ENCODE data around the gene IL17RC. TPM values are rescaled to one million over a fixed set of nuclear protein-coding genes. Genes with fewer than 3 reads are reported as not detected.
"Not testable (repeated sequence)": the region's sequence is repeated elsewhere in the genome, so short reads cannot be mapped to it uniquely, and the experiment has no call there.

Gene IL17RC
- polyA plus RNA-seq, 3 donors = 20.7 to 71.8 (median 41.2) TPM

DNA sequence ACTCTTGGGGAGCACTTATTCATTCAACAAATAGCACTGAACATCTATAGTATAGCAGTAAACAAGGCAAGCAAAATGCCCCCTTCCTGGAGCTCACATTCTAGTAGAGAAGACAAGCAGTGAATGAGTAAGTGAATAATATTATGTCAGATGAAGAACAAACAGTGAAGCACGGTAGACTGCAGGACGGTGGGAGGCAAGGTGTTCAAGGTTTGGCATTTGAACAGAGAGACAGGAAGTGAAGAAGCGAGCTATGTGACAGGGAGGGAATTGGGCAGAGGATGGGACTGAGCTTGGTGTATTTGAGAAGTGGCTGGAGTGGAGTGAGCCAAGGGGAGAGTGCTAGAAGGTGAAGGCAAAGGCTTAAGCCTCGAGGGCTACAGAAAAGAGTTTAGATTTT lies 18.1 kb downstream of the IL17RC start:
- H3K27ac ChIP-seq (ENCODE audit: low read depth, low read length) = no peak overlapping the region
- 54 to 65% (median 61%) methylated on average over 4 of the region's 4 CpGs for WGBS, 3 donors

DNA sequence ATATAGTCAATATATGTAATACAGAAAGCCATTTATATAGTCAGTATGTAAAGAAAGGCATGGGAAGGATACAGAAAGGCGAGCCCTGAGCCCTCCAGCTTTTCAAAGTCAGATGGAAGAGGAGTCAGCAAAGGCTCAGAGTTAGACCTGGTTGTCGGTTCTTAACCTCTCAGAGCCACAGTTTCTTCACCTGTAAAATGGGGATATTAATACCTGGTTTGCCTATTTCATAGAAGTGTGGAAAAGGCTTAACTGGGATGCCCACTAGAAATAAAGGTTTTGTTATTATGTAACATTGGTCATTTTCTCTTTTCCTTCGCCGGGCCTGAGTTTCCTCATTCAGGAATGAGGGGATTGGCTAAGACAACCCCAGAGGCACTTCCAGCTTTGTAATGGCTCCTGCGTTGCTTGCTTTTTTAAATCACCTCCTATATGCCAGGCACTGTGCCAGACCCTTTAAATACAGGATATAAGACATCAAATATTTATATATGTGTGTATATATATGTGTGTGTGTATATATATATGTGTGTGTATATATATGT lies 19.1 kb downstream of the IL17RC start:
- WGBS, 3 donors = 71 to 92% (median 74%) methylated on average over 5 of the region's 5 CpGs
- H3K27ac ChIP-seq (ENCODE audit: low read depth, low read length) = no peak overlapping the region

DNA sequence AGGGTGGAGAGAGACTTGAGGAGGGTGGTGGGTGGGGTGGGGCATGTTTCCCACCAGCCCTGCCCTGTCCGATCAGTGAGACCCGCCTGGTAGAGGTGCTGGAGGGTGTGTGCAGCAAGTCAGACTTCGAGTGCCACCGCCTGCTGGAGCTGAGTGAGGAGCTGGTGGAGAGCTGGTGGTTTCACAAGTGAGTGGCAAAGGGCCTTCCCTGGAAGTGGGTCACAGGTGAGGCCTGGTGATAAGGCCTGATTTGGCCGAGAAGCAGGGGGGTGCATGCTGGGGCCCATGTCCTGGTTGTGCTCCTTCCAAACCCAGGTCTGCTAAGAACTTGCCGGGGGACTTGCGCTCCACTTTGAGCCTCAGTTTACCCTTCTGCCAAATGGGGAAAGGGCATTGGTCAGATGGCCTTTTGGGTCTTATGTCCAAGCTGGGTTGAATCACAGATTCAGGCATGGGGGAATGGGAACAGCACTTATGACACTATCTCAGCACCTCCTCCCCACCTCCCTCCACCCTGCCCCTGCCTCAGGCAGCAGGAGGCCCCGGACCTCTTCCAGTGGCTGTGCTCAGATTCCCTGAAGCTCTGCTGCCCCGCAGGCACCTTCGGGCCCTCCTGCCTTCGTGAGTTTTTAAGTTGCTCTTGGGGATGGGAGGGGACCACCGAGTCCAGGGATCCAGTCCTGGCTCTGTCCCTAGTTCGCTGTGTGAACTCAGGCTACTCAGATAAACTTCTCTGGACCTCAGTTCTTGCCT lies 20.8 kb downstream of the IL17RC start:
- no peak overlapping the region for H3K27ac ChIP-seq (ENCODE audit: low read depth, low read length)
- 86 to 96% (median 91%) methylated on average over 13 of the region's 13 CpGs for WGBS, 3 donors

DNA sequence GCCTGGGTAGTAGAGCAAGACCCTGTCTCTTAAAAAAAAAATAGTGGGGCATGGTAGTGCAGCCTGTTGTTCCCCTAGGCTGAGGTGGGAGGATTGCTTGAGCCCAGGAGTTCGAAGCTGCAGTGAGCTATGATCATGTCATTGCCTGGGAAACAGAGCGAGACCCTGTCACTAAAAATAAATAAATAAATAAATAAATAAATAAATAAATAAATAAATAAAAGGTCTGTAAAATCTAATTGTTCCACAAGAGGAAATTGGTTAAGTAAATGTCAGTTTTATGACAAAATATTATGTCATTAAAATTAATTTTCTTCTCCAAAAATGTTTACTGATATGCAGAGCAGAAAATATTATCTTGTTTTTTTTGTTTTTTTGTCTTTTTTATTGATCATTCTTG lies 22.1 kb downstream of the IL17RC start:
- H3K27ac ChIP-seq (ENCODE audit: low read depth, low read length) = no peak overlapping the region
- 93 to 97% (median 96%) methylated on average over 2 of the region's 2 CpGs for WGBS, 3 donors

DNA sequence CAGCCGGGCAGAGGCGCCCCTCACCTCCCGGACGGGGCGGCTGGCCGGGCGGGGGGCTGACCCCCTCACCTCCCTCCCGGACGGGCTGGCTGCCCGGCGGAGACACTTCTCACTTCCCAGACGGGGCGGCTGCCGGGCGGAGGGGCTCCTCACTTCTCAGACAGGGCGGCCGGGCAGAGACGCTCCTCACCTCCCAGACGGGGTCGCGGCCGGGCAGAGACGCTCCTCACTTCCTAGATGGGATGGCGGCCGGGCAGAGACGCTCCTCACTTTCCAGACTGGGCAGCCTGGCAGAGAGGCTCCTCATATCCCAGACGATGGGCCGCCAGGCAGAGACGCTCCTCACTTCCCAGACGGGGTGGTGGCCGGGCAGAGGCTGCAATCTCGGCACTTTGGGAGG lies 23.0 kb downstream of the IL17RC start:
- 85 to 97% (median 92%) methylated on average over 20 to 30 of the region's 32 CpGs for WGBS, 3 donors
- H3K27ac ChIP-seq (ENCODE audit: low read depth, low read length) = not testable (repeated sequence)

DNA sequence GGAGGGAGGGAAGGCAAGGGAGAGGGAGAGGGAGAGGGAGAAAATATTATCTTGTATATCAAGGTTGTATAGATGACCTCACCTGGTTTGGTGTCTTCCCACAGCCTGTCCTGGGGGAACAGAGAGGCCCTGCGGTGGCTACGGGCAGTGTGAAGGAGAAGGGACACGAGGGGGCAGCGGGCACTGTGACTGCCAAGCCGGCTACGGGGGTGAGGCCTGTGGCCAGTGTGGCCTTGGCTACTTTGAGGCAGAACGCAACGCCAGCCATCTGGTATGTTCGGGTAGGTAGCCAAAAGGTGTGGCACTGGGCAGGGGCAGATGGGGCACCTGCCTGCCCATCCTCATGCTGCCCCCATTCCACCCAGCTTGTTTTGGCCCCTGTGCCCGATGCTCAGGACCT lies 23.8 kb downstream of the IL17RC start:
- H3K27ac ChIP-seq (ENCODE audit: low read depth, low read length) = no peak overlapping the region
- WGBS, 3 donors = 94 to 97% (median 96%) methylated on average over 10 of the region's 10 CpGs

DNA sequence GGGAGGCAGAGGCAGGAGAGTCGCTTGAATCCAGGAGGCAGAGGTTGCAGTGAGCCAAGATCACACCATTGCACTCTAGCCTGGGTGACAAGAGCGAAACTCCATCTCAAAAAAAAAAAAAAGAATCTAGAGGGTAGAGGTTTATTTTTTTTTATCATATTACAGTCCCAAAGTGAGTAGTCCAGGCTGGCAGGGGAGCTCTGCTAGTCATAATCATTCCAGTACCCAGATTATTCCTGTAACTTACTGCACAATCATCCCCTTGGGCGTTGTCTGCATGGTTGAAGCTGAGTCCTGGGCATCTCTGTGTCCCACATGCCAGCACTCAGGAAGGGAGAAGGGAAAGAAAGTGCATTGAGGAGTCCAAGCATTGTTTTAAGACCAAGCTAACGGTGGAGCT lies 25.3 kb downstream of the IL17RC start:
- H3K27ac ChIP-seq (ENCODE audit: low read depth, low read length) = no peak overlapping the region
- WGBS, 3 donors = 81 to 88% (median 85%) methylated on average over 4 of the region's 4 CpGs

DNA sequence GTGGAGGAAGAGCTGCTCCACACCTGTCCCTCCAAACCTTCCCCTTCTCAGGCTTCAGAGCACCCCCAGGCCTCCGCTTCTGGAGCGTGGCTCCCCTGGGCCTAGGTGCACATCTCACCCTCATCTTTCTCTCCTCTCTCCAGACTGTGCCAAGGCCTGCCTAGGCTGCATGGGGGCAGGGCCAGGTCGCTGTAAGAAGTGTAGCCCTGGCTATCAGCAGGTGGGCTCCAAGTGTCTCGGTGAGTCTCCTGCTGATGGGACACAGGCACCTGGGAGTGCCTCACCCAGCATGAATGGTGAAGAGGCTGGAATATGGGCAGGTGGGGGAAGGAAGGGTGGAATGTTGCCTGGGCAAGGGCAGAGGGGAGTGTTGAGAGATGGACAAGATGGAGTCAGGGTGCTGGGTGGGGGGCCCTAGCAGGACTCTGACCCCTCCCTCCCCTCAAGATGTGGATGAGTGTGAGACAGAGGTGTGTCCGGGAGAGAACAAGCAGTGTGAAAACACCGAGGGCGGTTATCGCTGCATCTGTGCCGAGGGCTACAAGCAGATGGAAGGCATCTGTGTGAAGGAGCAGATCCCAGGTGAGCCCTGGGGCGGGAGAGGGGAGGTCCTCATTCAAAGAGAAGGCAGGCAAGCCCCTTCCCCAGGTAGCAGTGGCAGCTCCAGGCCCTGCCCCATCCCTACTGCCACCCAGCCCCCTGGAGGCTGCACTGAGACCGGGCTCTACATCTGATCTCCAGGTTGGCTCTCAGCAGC lies 26.2 kb downstream of the IL17RC start:
- H3K27ac ChIP-seq (ENCODE audit: low read depth, low read length) = no peak overlapping the region
- 90 to 92% (median 91%) methylated on average over 10 to 11 of the region's 11 CpGs for WGBS, 3 donors

DNA sequence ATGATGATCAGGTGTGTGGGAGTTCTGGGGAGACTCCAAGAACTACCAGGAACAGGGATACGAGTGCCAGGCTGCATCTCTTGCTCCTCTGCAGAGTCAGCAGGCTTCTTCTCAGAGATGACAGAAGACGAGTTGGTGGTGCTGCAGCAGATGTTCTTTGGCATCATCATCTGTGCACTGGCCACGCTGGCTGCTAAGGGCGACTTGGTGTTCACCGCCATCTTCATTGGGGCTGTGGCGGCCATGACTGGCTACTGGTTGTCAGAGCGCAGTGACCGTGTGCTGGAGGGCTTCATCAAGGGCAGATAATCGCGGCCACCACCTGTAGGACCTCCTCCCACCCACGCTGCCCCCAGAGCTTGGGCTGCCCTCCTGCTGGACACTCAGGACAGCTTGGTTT lies 27.4 kb downstream of the IL17RC start:
- WGBS, 3 donors = 93 to 95% (median 94%) methylated on average over 11 of the region's 11 CpGs
- H3K27ac ChIP-seq (ENCODE audit: low read depth, low read length) = no peak overlapping the region

DNA sequence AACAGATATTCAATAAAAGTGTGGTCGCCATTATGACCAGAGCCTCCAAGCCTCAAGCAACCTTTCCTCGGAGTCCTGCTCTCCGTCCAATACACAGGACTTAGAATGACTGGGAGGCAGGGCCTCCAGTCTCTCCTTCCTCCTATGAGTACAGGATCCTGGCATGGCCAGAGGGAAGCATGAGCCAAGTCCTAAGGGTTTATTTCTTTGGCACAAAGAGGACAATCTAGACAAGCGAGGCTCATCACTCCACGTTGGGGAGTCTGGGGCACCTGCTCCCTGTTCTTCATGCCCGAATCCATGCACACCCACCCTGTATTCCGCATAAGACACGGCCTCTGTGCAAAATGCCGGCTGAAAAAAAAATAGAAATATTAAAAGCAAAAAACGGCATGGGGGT lies 28.5 kb downstream of the IL17RC start:
- no peak overlapping the region for H3K27ac ChIP-seq (ENCODE audit: low read depth, low read length)
- WGBS, 3 donors = 81 to 88% (median 81%) methylated on average over 10 of the region's 10 CpGs

DNA sequence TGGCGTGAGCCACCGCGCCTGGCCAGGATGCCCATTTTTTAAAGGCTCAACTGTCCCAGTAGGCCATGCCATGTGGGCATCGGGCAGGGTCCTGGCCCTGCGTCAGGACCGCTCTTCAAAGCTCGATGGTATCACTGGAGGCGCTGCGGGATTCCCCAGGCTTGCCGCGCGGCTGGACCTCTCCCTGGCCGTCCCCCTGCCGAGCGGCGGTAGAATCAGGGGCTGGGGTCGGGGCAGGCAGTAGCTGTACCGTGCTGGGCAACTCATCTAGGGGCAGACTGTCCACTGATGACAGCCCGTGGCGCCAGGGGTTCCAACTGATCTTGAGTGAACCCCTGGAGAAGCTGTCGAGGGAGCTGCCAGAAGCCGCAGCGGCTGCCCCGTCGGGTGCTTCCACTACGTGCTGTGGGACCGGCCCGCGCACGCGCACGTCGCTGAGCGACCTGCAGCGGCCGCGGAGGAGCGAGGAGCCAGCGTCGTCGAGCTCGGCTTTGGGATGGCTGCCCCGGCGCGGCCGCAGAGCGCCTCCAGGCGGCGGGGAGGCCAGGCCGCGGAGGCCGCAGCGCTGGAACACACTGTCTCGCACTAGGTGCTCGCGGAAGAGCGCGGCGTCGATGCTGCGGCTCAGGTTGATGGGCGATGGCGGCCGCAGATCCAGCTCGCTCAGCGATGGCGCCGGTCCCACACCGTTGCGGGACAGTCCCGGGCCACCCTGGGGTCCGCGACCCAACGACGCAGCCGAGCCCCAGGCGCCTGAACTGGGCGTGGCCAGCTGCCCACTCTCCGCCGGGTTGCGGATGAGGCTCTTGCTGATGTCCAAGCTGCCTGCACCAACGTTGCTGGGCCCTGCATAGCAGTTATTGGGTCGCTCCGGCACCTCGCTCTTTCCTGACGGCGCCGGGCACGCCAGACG lies 29.5 kb downstream of the IL17RC start:
- WGBS, 3 donors = 5 to 17% (median 10%) methylated on average over 82 to 90 of the region's 90 CpGs
- H3K27ac ChIP-seq (ENCODE audit: low read depth, low read length) = no peak overlapping the region

DNA sequence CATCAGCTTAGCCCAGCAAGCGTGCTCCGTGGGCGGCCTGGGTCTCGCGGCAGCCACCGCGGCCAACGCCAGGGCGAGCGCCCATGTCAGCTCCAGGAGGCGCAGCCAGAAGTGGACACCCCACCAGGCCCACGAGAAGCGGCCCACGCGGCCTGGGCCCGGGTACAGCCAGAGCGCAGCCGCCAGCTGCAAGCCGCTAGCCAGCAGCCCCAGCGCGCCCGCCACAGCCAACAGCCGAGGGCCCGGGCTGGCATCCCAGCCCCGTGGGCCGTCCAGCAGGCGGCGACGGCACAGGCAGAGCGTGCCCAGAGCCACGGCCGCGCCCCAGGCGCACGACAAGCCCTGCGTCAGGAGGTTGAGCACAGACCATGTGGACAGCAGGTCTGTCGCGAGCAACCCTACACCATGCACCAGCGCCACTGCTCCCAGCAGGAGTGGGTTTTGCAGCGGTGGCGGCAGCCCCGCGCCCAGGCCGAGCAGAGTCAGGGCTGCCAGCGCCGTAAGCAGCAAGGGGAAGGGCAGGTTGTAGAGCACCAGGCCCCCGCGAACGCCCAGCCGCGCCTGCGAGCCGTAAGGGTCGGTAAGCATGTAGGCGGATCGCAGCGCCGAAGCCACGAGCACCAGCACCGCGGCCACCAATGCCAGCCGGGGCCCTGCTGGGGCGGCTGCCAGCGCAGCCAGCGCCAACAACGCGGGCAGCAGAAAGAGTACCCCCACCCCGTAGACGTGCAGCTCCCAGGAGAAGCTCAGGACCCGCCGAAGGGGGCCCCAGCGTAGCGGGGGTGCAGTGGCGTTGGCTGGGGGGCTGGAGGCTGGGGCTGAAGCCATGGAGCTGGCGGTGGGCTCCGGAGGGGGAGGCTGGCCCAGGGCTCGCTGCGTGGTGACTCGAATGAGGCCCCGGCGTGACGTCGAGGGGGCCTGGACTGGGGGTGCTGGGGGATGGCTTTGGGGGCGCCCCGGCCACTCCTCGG lies 30.4 kb downstream of the IL17RC start:
- no peak overlapping the region for H3K27ac ChIP-seq (ENCODE audit: low read depth, low read length)
- 32 to 55% (median 54%) methylated on average over 78 to 86 of the region's 86 CpGs for WGBS, 3 donors

DNA sequence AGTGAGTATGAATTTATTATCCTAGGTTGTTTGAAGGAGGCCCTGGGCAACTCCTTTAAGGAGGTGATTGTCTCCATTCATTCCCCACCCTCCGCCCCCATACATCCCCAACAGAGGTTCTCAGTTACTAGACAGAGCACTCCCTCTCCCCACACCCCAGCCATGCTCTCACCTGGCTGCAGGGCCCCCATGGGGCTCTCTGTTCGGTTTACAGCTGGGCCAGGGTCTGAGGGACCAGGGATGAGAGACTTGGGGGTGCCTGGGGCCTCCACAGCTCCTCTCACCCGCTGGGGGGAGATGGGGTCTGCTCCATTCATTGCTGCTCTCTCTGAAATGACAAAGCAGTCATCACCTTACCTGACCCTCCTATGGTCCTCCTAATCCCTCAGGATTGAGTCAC lies 31.7 kb downstream of the IL17RC start:
- 84 to 93% (median 92%) methylated on average over 3 of the region's 3 CpGs for whole genome bisulfite sequencing, 3 donors
- no peak overlapping the region for H3K27ac ChIP-seq (ENCODE audit: low read depth, low read length)

DNA sequence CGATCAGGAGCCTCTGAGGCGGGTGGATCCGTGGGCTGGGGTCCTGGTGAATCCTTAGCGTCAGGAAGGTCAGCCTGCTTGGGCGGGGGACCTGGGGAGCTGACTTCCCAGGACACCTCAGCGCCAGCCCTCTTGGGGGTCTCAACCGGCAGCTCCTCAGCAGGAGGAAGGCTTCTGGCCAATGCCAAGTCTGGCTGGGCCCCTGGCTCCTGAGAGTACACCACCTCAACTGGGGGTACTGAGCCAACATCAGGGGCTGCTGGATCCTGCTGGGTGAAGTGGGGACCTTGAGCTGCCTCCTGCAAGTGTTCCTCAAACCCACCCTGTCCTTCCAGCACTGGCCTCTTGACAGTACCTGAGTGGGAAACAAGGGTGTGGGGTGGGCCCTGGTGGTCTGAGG lies 32.2 kb downstream of the IL17RC start:
- 90 to 97% (median 95%) methylated on average over 7 of the region's 7 CpGs for WGBS, 3 donors
- no peak overlapping the region for H3K27ac ChIP-seq (ENCODE audit: low read depth, low read length)

DNA sequence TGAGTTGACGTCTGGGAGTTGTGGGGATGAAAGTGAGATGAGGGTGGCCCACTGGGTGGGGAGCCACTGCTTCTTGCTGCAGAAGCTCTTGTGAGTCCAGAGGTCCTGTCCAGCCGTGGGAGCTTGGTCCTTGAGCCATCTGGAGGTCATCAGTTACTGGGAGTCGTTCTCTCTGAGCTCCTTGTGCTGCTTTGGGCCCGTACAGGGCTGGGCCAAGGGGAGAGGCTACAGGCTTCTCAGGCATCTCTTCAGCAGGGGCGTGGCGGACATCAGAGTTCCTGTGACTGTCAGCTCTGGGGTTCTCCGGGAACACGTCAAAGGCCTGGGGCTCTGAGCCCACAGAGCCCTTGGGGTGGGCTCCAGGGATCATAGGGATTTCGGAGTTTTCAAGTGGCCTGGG lies 32.7 kb downstream of the IL17RC start:
- WGBS, 3 donors = 81 to 86% (median 82%) methylated on average over 9 of the region's 9 CpGs

DNA sequence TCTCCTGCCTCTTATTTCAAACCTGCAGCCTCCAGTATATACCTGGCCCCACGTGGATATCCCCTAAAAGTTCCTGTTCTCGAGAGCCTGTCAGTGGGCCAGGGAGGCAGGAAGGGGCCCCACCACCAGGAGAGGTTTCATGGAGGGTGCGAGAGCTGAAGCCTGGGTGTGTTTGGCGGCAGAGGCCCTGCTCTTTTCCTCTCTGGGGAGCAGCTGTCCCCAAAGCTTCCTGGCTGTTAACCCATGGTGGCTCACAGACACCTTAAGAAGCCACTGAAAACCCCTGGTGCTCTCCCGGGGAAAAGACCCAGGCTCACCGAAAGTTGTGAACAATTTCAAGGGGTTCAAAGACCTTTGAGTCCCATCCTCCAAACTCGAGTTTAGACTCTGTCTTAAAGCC lies 34.2 kb downstream of the IL17RC start:
- 25 to 44% (median 27%) methylated on average over 7 of the region's 7 CpGs for WGBS, 3 donors
- H3K27ac ChIP-seq (ENCODE audit: low read depth, low read length) = no peak overlapping the region

More for the DNA sequence above, 32.7 kb downstream of the IL17RC start:
- H3K27ac ChIP-seq (ENCODE audit: low read depth, low read length) = no peak overlapping the region

DNA sequence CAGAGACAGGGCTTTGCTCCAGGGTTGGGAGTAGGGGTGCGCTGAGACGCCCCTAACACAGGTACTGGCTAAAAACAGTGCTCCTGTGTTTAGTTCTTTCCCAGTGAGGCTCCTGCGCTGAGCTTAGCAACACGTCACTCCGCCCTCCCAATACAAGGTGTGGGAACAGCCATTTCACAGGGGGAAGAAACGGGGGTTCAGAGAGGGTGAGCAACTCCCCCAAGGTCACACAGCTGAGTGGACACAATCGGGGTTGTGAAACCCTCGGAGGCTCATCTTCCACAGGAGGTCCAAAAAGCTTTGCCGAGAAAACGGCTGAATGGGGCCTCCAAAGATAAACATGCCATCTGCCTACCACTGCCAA lies 34.7 kb downstream of the IL17RC start:
- no peak overlapping the region for H3K27ac ChIP-seq (ENCODE audit: low read depth, low read length)
- 28 to 36% (median 33%) methylated on average over 10 of the region's 10 CpGs for WGBS, 3 donors
